Stimulated activated CD4-positive, alpha-beta T cell treated with anti-CD3 and anti-CD28 coated beads, Interleukin-4, amount 100 ng/mL, for 24 hours (primary cell): ENCODE results near the gene KCNJ5.
A peak's percentile ranks its signal among the peaks of the same experiment; 100 is the strongest.

Source experiments
- DNase-seq: peaks from one replicate; pipeline ENCODE4 v3.0.0-alpha.2; 2020

KCNJ5 gene

DNA sequence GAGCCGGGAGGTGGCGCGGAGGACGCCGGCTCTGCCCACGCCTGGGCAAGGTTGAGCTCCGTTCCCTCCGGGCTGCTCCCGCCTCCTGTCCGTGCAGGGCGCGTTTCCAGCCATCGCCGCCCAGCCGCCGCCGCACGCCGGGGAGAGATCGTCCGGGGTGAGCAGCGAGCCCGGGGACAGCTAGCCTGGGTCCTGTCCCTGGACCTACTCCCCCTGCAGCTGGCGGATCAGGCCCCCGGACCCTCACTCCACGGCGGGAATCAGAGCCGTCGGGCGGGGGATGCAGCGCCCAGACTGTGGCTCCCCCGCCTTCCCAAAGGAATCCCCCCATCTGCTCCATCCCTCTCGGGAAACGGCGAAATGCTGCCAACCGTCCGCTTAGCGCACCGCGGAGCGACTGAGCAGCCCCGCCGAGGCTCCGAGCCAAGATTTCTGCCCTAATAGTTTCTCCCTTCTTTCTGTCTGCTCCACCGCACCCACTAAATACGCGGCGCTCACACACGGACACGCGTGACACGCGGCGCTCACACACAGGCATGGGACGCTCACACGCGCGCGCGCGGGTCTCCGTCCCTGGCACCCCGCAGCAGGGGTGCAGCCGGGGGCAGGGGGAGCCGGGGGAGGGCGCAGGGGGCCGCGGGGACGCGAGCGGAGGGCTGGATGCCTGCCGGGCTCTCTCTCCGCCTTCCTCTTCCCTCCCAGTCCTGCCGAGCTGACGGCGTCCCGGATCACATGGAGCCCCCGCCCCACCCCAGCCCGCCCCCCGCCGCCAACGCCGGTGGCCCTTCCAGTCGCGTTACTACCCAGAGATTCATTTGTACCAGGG lies at the start of gene KCNJ5:
Gene KCNJ5, plus strand, starts transcription at position 814 of the 826 bp plus-strand sequence. CDS start 19,918 bp downstream, outside the sequence.
- no peak for DNase-seq

DNA sequence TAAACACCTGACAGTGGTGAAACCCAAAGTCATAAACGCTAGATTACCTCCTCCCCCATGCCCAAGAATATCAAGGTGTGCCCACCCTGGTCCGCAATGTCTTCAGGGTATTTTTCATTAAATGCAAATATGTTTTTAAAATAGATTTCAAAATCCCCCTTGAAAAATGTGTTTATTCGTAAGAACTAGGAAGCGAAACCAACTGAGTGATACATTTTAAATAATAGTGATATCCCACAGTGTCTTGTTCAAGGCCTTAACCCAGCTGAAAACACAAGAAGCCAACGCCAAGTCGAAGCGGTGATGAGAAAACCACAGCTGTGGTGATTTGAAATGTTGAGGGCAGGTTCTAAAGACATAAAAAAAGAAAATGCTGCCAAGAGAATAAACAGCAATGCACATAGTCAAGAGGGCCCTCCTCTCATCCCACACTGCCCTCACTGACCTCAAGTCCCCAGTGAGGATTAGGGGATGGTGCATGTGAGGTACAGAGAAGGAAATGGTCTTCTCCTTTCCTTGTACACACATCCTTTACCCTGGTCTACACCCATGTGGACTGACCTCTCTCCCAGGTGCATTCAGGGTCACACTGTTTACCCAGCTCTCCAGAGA lies 49.6 kb upstream of the KCNJ5 start:
- no peak for DNase-seq

DNA sequence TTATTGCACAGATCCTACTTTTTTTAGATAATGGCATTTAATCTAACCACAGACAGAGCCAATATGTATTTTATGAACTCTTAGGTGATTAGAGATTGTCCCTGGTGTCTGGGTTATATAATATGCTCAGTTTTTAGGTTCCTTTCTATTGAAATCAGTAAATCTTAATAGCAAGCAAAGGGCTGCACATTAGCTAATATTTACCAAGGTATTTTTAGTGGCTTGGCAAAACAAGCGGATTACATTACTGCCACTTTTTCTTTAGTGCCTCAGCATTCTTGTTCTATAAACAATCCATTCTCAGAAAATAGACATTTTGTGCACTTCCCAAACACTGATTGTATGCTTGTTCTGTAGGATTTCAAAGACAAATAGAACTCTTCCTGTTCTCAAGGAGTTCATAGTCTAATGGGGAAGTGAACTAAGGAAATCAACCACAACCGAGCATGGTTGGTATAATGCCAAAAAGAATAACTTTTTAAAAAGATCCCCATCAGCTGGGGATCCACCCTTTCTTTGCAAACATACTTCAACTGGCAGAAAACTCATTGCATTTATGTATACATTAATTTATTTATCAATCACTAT lies 47.9 kb upstream of the KCNJ5 start:
- no peak for DNase-seq

DNA sequence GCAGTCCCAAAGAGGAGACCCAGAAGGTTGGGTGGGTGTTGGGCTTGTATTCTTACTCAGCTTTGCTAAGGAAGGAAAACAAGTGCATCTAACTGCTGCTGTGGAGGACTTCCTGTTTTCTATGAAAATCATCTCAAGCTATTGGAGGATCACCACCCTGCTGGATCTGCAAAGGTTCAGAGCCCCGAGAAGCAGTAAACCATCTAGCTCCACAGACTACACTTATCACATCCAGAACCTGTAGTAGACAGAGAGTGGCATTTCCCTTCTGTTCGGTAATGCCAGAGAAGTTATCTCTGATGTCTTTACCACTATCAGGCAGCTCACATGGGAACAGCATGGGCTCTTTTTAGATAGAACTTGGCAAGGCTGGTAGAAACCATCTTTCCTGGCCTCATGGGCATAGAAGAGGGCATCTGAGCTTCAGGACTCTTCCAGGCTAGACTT lies 45.8 kb upstream of the KCNJ5 start:
- DNase-seq = no peak

DNA sequence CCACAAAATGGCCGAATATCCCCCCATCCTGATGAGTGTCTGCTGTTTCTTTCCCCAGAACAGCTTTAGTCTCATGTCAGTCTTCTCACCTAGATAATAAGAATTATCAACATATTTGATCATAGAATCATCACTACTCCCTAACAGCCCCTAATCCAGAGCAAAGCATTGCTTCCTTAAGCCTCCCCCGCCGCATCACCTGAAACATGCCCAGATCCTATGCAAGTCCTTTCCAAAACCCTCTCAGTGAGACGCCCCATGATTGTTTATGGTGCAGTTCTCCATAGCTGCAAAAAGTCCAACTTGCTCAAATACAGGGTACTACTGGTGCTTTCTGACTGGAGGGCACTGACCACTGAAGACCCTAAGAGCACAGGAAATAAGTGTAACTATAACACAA lies 44.2 kb upstream of the KCNJ5 start:
- no peak for DNase-seq

DNA sequence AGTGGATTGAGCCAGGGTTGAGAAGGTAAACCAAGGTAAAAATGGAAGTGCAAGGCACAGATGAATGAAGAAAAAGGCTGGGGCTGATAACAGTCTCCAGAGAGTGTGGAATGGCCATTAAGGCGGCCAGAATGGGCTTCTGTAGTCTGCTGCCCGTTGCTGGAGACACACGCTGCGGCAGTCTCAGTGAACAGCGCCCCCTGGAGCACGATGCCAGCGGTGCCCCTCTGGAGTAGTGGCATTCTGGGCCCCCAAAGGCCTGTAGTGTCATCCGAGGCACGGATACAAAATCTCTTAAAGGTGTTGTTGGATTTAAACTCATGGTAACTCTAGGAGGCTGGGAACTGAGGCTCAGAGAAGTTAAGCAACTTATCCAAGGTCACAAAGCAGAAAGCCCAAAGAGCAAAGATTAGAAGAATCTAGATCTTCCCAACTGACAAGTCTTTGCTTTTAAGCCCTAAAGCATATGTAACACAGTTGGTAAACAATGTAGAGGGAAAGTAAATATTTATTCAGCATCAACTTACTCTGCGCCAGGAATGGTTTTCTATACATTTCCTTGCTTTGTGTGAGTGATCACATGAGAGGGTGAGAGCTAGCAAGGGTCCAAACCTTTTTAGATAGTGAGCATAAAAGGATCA lies 42.2 kb upstream of the KCNJ5 start:
- DNase-seq = peak; percentile 69

DNA sequence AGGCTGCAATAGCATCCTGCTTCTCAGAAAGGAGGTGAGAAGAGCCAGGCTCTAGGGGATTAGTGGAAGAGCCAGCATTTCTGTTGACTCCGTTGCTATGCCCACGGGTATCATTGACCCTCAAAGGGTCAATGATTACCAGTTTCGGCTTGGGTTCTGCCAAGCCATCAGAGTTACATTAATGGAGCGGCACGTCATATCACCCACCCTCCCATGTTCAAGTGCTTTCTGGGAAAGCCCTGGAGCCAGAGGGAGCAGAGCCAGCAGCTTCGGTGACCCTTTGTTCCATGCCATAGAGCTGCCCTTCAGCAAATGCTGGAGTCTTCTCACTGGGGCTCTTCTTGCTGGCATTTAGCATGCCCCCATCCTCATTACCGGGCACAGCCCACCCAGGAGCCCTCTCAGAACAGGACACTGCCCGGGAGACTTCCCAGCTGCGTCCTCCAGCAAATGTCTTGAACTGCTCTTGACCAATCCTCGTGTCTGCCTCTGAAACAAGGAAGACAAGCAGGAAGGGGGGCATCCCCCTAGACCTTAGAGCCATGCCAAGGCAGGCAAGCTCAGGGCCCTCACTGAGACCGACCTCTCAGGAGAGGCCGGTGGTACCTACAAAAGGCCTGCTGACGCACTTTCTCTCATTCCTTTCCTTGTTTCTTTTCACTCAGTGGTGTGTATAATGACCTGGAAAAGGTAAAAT lies 38.7 kb upstream of the KCNJ5 start:
- DNase-seq = no peak

DNA sequence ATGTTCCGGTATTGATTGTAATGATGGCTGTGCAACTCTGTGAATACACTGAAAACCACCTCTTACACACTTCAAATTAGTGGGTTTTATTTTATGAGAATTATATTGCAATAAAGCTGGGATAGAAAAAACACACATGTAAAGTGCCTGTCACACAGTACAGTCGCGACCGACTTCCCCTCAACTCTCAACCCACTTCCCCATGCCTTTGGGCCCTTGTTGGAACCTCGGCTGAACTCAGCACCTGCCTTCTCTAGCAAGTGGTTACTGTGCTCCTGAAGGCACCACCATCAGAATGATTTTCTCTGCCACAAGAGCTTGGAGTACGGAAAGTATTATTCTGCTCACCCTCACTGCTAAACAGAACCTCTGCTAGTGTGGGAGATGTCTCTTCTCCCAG lies 37.6 kb upstream of the KCNJ5 start:
- no peak for DNase-seq

DNA sequence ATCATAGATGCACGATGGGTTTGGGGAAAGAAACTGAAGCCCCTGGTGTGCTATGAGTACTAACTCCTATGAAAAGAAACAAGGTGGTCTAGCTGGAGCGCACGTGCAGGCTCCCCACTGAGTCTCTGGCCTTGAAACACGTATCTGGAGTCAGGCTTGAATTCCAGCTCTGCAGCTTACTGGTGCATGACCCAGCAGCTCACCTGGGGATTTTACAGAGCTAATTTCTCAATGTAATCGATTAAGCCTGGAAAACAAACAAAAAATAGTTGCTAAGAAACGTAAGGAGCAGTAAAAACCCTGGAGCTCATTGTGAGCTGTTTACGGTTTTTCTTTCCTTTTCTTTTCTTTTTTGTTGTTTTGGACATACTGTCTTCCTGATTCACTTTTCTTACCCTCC lies 36.3 kb upstream of the KCNJ5 start:
- no peak for DNase-seq

DNA sequence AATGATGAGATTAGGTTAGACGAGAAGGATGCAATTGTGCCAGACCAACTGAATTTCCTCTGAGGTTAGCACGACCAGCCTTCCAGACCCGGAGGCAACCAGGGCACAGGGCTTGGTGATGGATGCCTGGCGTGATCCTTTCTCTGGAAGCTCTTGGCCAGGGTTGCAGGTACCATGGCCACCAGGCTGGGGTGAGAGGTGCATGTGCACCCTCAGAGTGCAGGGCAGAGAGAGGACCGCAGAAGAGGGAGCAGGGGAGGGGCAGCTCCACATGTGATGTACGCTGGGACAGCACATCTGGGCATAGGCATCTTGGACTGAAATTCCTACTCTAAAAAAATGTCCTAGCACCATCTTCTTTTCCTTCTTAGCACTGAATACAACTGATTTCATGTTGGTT lies 34.9 kb upstream of the KCNJ5 start:
- DNase-seq = no peak

DNA sequence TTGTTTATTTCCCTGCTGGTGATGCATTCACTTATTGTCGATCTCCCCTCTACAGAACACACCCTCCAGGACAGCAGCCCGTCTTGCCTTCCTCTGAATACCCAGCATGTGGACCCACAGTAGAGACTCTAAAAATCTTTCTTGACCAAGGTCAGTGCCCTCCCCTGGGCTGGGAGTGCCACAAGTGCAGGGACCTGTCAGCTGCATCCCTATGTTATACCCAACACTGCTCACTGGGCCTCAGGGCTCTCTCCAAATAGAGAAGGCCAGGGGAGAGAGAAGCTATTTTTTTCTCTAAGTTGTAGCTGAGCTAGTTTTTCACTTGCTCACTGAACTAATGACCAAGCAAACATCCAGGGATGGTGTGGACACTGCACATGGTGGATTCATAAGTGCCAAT lies 33.8 kb upstream of the KCNJ5 start:
- no peak for DNase-seq

DNA sequence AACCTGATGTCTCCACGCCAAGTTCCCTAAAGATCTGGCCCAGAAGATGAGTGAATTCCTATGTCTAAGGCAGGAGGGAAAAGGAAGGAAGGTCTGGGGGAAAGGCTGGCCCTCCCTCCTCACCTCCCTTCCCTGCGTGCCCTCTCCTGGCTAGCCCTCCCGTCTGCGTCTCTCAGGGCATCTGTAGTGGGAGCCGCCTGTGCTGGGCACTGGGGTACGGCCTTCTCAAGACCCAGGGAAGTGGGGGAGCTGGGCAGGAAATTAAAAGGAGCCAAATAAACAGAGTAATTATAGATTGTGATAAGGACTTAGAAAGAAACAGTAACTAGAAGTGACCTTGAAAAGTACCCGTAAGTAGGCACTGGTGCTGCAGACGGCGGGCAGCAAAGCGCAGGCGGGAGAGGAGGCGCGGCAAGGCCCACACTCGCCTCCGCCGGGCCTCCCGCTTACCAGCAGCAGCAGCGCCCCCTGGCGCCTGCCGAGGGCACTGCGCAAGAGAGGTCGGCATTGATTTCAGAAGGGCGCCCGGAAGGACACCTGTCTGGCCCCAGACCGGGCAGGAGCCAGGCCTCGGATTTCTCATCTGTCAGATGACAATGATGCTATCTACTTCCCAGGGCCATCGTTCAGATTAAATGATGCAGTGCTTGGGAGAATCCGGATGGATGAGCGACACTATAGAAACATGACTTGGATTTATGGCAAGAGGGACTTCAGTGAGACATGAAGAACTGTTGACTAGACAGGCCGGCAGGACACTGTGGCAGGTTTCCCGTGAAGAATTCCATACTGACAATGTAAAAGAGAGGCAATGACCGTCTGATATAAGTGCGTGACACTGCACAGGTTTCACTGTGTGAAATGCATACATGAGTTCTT lies 31.4 kb upstream of the KCNJ5 start:
- peak; percentile 77 for DNase-seq

DNA sequence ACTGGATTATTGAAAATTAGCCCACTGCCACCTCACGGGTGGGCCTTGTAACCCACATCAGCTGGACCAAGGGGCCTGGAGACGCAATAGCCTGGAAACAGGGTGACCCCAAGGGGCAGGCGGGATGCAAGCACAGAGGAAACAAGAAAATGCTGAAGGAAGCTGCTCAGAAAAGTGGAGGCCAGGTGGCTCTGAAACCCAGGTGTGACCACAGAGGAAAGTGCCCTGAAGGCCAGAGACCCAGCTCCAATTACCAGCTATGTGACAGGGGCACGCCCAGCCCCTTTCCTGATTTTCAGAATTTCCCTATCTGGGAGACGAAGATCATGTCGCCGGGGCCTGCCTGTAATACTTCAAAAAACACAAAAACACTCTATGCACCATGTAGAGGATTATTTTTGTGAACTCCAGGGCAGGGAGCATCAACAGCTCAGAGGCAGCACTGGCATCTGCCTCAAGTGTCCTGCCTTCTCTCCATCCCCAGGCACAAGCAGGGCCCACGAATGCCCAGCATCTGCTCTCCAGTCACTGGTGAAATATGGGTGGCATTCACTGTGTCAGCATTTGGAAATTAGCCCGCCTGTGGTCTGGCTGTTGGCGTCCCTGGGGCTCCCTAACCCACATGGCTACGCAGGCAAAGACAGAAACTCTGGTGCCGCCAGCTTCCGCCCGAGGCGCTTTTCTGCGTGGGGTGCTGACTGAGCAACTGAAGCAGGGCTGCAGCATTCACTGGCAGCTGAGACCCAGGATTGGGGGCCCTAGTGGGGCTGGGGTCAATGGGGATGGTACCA lies 30.4 kb upstream of the KCNJ5 start:
- no peak for DNase-seq

DNA sequence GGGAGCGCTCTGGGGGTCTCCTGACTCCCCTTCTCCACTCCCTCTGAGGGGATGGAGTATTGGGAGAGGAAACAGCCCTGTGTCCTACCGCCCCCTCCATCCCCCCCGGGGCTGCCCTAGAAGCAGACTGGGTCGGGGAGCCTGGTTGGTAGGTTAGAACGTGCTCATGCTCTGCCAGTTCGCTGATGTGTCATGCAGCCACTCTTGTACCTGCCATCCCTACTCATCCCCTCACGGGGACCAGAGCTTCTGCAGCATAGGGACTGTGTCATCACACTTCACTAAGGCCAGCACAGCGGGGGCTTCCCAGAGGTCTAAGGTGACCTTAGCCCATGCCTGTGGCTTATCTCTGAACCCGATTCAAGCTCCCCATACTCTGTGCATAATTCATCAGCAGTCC lies 28.8 kb upstream of the KCNJ5 start:
- DNase-seq = no peak

DNA sequence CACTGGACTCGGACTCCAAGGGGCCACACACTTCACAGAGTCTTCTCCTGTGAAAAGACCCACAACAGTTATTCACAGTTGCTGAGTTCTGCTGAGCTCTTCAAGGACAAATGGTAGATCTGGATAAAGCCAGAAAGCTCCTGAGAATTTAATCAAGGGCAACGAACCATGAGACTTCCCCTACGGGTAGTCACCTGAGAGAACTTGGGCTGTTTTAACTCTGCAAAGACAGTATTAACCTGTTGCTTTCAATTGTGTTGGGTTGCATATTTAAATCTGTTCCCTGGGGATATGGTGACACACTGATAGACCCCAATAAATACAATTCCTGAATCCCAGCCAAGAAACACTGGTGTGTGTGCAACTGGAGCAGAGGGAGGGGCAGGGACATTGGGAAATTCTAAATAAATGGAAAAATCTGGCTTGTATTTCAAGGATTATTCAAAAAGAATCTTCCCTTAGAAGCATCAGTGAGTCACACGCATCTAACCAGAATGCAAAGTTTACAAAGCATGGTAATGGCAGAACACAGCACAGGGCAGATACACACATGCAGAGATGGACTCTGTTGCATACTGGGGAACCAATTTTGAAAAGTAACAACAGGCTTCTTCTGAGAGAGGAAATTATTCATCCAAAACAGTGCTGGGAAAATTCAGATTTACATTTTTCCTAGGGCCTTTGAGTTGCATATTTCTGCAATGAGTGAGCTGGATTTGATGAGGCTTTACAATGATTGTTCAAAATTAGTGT lies 28.1 kb upstream of the KCNJ5 start:
- no peak for DNase-seq

DNA sequence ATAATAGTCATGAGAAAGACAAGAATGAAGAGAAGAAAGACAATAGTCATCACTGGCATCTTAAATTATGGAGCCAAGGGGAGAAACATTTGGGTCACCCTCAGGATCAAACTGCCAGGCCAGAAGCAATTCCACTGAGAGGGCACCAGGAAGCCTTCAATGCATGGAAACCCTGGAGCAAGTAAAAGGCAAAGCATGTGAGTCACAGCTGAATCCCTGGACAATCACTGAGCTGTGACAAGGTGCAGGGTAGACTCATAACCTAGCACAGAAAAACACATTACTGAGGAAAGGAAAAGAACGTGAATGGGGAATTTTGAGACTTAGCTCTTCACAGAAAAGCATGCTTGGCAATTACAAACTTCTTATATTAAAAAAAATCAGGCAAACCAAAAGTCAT lies 25.7 kb upstream of the KCNJ5 start:
- no peak for DNase-seq

DNA sequence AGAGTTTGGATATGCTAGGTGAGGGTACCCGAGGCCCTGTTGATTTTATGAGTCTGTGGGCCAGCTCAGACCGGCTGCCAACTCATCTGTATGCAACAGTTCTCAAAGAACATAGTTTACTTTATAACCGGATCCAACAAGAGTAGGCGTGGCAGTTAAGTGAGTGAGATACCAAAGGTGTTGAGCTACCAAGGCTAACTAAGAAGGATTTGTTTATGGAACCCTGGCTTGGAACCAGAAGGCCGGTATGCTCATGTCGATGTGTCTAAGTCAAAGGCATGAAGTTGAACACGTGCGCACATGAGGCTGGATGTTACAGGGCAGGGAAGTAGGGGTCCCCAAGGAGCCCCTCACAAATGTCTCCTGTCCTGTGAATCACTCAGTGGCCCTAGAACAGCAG lies 23.9 kb upstream of the KCNJ5 start, which contains the start of gene KCNJ1:
Gene KCNJ1, minus strand, starts transcription at position 20 of the 400 bp plus-strand sequence. CDS start 27,053 bp downstream, outside the sequence.
- DNase-seq = no peak

DNA sequence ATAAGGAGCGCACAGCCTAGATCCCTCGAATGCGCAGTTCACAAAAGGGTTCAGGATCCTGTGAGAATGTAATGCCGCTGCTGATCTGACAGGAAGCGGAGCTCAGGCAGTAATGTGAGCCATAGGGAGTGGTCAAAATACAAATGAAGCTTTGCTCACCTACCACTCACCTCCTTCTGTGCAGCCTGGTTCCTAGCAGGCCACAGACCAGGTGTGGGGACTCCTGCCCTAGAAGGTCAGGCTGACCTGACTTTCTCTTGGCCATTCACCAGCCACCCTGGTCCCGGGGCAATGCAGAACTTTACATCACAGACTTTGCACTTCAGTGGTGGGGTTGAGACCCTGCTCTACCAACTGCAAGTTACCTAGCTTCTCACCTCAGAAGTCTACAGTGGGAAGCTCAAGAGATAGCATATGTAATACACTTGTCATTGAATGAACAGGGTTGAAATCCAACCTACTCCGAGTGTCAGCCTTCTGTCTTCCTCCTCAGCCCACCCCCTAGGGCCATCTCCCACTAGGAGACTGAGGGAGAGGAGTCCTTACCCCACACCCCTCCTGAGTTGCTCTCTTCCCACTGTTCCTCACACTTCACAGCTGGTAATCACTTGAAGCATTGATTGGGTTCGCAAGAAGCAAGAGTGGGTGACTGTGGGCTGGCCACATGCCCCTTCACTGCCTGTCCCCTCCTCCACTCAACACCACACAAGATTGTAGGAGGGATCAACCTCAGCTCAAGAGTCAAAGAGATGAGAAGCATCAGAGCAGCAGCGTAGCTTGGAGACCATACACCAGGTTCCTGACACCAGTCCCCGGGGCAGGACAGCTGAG lies 22.1 kb upstream of the KCNJ5 start:
- DNase-seq = no peak

DNA sequence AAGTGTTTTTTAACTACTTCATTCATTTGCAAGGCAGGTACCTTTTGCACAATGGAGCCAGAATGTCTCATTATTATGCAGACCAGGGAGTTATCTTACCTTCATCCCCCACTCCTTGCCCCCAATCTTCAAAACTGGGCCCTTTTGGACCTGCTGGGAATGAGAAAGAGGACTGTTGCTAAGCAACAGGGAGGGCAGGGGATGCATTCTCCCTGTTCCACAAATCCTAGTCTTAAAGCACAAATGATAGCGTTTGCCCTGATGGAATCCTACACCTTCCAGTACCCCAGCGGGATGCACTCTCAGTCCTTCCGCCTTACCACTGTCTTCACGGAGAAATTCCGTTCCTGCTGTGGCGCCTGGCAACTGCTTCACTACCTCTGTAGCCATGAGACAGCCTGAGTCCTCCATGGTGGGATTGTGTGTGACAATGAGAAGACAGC lies 20.0 kb upstream of the KCNJ5 start:
- DNase-seq = no peak
